K562 (cell line): Measurements from ENCODE around the gene SERTAD1.

Experiments used
- AFF4 ChIP-seq: sonication (generic); formaldehyde crosslinking; IDR thresholded peaks from 2 replicates; pipeline ENCODE4 v1.8.0; 2023; ENCODE audit warnings: mild to moderate bottlenecking, missing genetic modification reagents
- CEBPB ChIP-seq: fragments of 450-650 bp; IDR thresholded peaks from 2 replicates; pipeline ENCODE4 v1.6.1; 2016; ENCODE audit warnings: missing genetic modification characterization, missing compliant biosample characterization
- CHD4 ChIP-seq: fragments of 200-600 bp; sonication (generic); IDR thresholded peaks from 3 replicates; pipeline ENCODE4 v1.6.1; 2012; ENCODE audit warnings: low read depth, mild to moderate bottlenecking, mixed read lengths, low read length, inconsistent platforms; ENCODE audit not compliant: insufficient read depth, insufficient replicate concordance, poor library complexity, severe bottlenecking
- CTCF ChIP-seq, 3 experiments: IDR thresholded peaks in 2 of 3; conservative IDR thresholded peaks in 1 of 3; 2 replicates each; pipeline ENCODE4 v1.5.1; 2011 to 2012; ENCODE audit warnings: low read length in 3 of 3, mild to moderate bottlenecking in 3 of 3, control low read depth in 2 of 3, improper control_type of control experiment in 1 of 3, inconsistent platforms in 1 of 3, low read depth in 1 of 3, mixed read lengths in 1 of 3, moderate library complexity in 1 of 3; ENCODE audit not compliant: insufficient read depth in 2 of 3
- EP300 ChIP-seq: IDR thresholded peaks from 2 replicates; pipeline ENCODE4 v1.6.1; 2012; ENCODE audit warnings: low read length, improper control_type of control experiment
- EZH2 ChIP-seq: IDR thresholded peaks from 2 replicates; pipeline ENCODE4 v1.6.1; 2012; ENCODE audit warnings: low read depth, mild to moderate bottlenecking, inconsistent platforms, low read length, borderline replicate concordance
- HMBOX1 ChIP-seq: sonication (generic); IDR thresholded peaks from 2 replicates; pipeline ENCODE4 v1.6.1; 2016
- MAFK ChIP-seq: IDR thresholded peaks from 2 replicates; pipeline ENCODE4 v1.6.1; 2011; ENCODE audit warnings: low read length, improper control_type of control experiment
- MXI1 ChIP-seq: IDR thresholded peaks from 2 replicates; pipeline ENCODE4 v1.6.1; 2011; ENCODE audit warnings: low read depth, mild to moderate bottlenecking, improper control_type of control experiment, low read length
- NR2F6 ChIP-seq: fragments of 450-650 bp; formaldehyde crosslinking; IDR thresholded peaks from 2 replicates; pipeline ENCODE4 v1.4.0; 2020; ENCODE audit warnings: mild to moderate bottlenecking
- POLR2A ChIP-seq: fragments of 450-650 bp; conservative IDR thresholded peaks from 2 replicates; pipeline ENCODE4 v1.6.1; 2016
- SREBF1 ChIP-seq: fragments of 150-350 bp; IDR thresholded peaks from 2 replicates; pipeline ENCODE4 v1.6.1; 2014; ENCODE audit warnings: antibody characterized with exemption, low read depth, low read length, borderline replicate concordance
- TBL1XR1 ChIP-seq, 2 experiments: IDR thresholded peaks; 2 replicates each; pipeline ENCODE4 v1.6.1; 2012; ENCODE audit warnings: improper control_type of control experiment in 2 of 2, low read length in 2 of 2, mild to moderate bottlenecking in 1 of 2
- ZNF589 ChIP-seq: fragments of 200-800 bp; sonication (Bioruptor generic); IDR thresholded peaks from 2 replicates; pipeline ENCODE4 v1.6.1; 2016; ENCODE audit warnings: low read depth, missing genetic modification characterization, missing compliant biosample characterization

GRCh38 chr19:40457953-40458596 lies 32.3 kb upstream of the SERTAD1 start:
- TF ChIP-seq EZH2: no peak
- TF ChIP-seq NR2F6: no peak
- TF ChIP-seq EP300: no peak
- TF ChIP-seq MXI1: no peak
- no peak for TF ChIP-seq POLR2A
- TF ChIP-seq CEBPB (tag): no peak
- no peak for TF ChIP-seq TBL1XR1 (IDR thresholded peaks at IDR 0.05; ENCODE audit: low read length in 2 of 2)
- TF ChIP-seq CTCF (IDR thresholded peaks at IDR 0.05 in 2 of 3, conservative IDR thresholded peaks at IDR 0.05 in 1 of 3; ENCODE audit: insufficient read depth in 2 of 3, low read depth in 1 of 3, low read length in 3 of 3): no peak
- no peak for TF ChIP-seq CHD4
- TF ChIP-seq AFF4 (CRISPR knock-in tag): no peak
- TF ChIP-seq ZNF589 (CRISPR knock-in tag): no peak
- TF ChIP-seq SREBF1: no peak
- TF ChIP-seq MAFK: no peak
- TF ChIP-seq HMBOX1: no peak
